ENCODE measurements around the gene GSG1.

Gene GSG1

DNA sequence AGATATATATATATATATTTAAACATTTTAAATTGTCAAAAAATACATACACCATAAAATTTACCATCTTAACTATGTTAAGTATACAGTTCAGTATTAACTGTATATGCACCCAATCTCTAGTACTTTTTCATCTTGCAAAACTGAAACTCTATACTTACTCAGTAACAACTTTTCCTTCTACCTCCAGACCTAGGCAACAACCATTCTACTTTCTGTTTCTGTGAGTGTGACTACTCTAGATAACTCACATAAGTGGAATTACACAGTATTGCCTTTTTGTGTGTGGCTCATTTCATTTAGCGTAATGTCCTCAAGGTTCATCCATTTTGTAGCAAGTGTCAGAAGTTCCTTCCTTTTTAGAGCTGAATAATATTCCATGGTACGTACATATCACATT lies 51.0 kb downstream of the GSG1 start:
- H3K9me3 ChIP-seq: no peaks in the 10 kb centered on the region
- no peak for TF ChIP-seq CTCF (IDR thresholded peaks at IDR 0.05; ENCODE audit: low read depth, low read length)
- H3K36me3 ChIP-seq: no peaks in the 10 kb centered on the region; the same call in 1 of the 2 replicates
- H3K27me3 ChIP-seq: no peaks in the 10 kb centered on the region
- no peak for DNase-seq
- no peak overlapping the region for H3K4me3 ChIP-seq (ENCODE audit: low read depth, low read length)
- H3K4me1 ChIP-seq: no peaks in the 10 kb centered on the region

GRCh38 chr12:13049816-13050215 lies 53.7 kb downstream of the GSG1 start:
- TF ChIP-seq CTCF (IDR thresholded peaks at IDR 0.05; ENCODE audit: low read depth, low read length): no peak
- no peak for DNase-seq
- H3K36me3 ChIP-seq: no peaks in the 10 kb centered on the region
- no peaks in the 10 kb centered on the region for H3K4me1 ChIP-seq
- no peaks in the 10 kb centered on the region for H3K9me3 ChIP-seq
- H3K4me3 ChIP-seq (ENCODE audit: low read depth, low read length): no peak overlapping the region
- no peaks in the 10 kb centered on the region for H3K27me3 ChIP-seq

GRCh38 chr12:13046964-13047363 lies 56.5 kb downstream of the GSG1 start:
- Histone ChIP-seq H3K4me3 (ENCODE audit: low read depth, low read length) (no peak overlapping the region), H3K27me3 (peaks cover 15% of the 10 kb centered on the region), H3K4me1 (no peaks in the 10 kb centered on the region), H3K36me3 (no peaks in the 10 kb centered on the region), H3K9me3 (no peaks in the 10 kb centered on the region)
- no peak for TF ChIP-seq CTCF (IDR thresholded peaks at IDR 0.05; ENCODE audit: low read depth, low read length)
- no peak for DNase-seq

DNA sequence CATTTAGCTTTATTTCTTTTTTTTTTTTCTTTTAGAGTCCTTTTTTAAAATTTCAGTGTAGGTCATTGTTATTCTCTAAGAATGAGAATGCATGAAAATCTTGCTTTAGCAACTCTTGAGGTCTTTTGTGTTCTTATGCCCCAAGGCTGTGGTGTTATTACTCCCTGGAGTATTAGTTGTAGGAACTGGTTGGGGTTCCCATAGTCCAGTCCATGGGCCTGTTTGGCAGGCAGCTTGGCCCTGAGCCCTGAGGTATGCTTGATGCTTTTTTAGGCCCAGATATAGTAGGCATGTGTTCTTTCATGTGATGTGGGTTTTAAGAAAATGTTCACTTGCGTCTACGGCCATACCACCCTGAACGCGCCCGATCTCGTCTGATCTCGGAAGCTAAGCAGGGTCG lies 57.7 kb downstream of the GSG1 start:
- TF ChIP-seq CTCF (IDR thresholded peaks at IDR 0.05; ENCODE audit: low read depth, low read length): no peak
- Histone ChIP-seq H3K9me3 (no peaks in the 10 kb centered on the region), H3K4me3 (ENCODE audit: low read depth, low read length) (no peak overlapping the region)

DNA sequence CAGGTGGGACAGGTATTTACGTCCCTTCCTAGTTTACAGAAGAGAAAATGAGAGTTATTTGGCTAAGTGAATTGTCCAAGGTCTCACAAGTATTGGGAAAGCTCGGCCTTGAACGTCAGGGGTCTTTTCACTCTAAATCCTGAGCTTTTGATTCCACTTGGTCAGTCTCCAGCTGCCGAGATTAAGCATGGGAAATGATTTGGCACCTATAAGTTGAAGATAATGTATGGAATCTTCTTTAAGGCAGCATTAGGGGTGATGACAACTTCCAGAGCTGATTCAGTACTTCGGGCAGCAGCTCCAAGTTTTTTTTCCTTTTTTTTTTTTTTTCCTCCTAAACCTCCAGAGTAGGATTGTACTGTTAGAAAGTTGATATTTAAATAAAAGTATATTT lies 58.6 kb downstream of the GSG1 start:
- no peaks in the 10 kb centered on the region for H3K9me3 ChIP-seq
- peaks cover 19% of the 10 kb centered on the region for H3K27me3 ChIP-seq
- H3K4me3 ChIP-seq (ENCODE audit: low read depth, low read length): peak overlapping the region; percentile 90
- no peaks in the 10 kb centered on the region for H3K36me3 ChIP-seq
- DNase-seq: no peak
- no peak for TF ChIP-seq CTCF (IDR thresholded peaks at IDR 0.05; ENCODE audit: low read depth, low read length)
- H3K4me1 ChIP-seq: no peaks in the 10 kb centered on the region

More for the DNA sequence above, 57.7 kb downstream of the GSG1 start:
- Histone ChIP-seq H3K4me1 (no peaks in the 10 kb centered on the region), H3K36me3 (no peaks in the 10 kb centered on the region), H3K27me3 (peaks cover 19% of the 10 kb centered on the region)
- no peak for DNase-seq

GRCh38 chr12:13044002-13044905 lies 59.2 kb downstream of the GSG1 start, which contains the start of gene FAM234B:
FAM234B (plus strand) TSS chr12:13044381; CDS start chr12:13044404, 23 bp downstream.
- Histone ChIP-seq H3K4me1 (no peaks in the 10 kb centered on the region), H3K27me3 (peaks cover 19% of the 10 kb centered on the region), H3K36me3 (no peaks in the 10 kb centered on the region), H3K4me3 (ENCODE audit: low read depth, low read length) (peak within 1 kb of the TSS; percentile 90), H3K9me3 (no peaks in the 10 kb centered on the region)
- TF ChIP-seq CTCF (IDR thresholded peaks at IDR 0.05; ENCODE audit: low read depth, low read length): peak; percentile 33; the same call in 1 of the 2 replicates
- peak; percentile 87 for DNase-seq
